K562 (cell line): ENCODE measurements around the gene NUDCD3. TPM values are rescaled to one million over a fixed set of nuclear protein-coding genes. Genes with fewer than 3 reads are reported as not detected.

Source experiments
- ATAC-seq: fragments of 200-7000 bp; cut with Tn5 transposase; 3 replicates; pipeline ENCODE4 v1.9.1; 2020; ENCODE audit warnings: moderate library complexity
- BruUV-seq: library from RNA; stranded (reverse); fragments of 400-500 nt; replicated peaks from 2 replicates; lab custom pipeline; 2021; lab: Mats Ljungman, UMichigan
- CTCF ChIA-PET: fragments of 300-600 bp; formaldehyde crosslinking; extraction: SDS; loops from one replicate; lab custom pipeline; 2021; ENCODE audit warnings: low intra/inter-chr PET ratio; lab: Yijun Ruan, JAX
- POLR2A ChIA-PET: fragments of 300-600, 350-650 bp; sonication (Branson Sonifier 250); formaldehyde crosslinking; extraction: SDS; loops from one replicate; lab custom pipeline; 2021; ENCODE audit warnings: antibody characterized with exemption, inconsistent platforms; lab: Yijun Ruan, JAX
- DNase-seq, 4 experiments: peaks; one replicate each; pipeline versions ENCODE4 v3.0.0 to v3.0.0-alpha.2; 2011 to 2018; ENCODE audit warnings: low spot score in 3 of 4, mixed read lengths in 3 of 4; ENCODE audit errors: extremely low read depth in 1 of 4
- FAIRE-seq: peaks from 2 replicates; lab custom pipeline; 2011; peaks lifted over from hg19 to GRCh38; lab: Jason Lieb, UNC
- H2AFZ ChIP-seq: 2 replicates; pipeline ENCODE4 v1.6.0; 2011; ENCODE audit warnings: low read depth, low read length, control low read depth, inconsistent platforms
- H3K27ac ChIP-seq: fragments of 200-600 bp; 3 replicates; pipeline ENCODE4 v1.8.0; 2011; ENCODE audit warnings: low read depth, mild to moderate bottlenecking, control low read depth, inconsistent platforms, low read length, moderate library complexity, mixed read lengths; ENCODE audit errors: extremely low read depth
- H3K27me3 ChIP-seq, 2 experiments: fragments of 300-600 bp in 1 of 2; 2 replicates in 1 of 2; 3 replicates in 1 of 2; pipeline versions ENCODE4 v1.6.0 to v1.8.0; 2011; ENCODE audit warnings: inconsistent platforms in 2 of 2, low read length in 2 of 2, mild to moderate bottlenecking in 1 of 2, mixed read lengths in 1 of 2, moderate library complexity in 1 of 2; ENCODE audit not compliant: control insufficient read depth in 2 of 2, insufficient read depth in 2 of 2
- H3K36me3 ChIP-seq: fragments of 300-600 bp; 3 replicates; pipeline ENCODE4 v1.8.0; 2011; ENCODE audit warnings: mild to moderate bottlenecking, low read length, inconsistent platforms; ENCODE audit not compliant: control insufficient read depth, insufficient read depth
- H3K4me1 ChIP-seq, 2 experiments: fragments of 200-600 bp in 1 of 2; replicated peaks in 1 of 2; 2 replicates in 1 of 2; 3 replicates in 1 of 2; pipeline versions ENCODE4 v1.5.1 to v1.8.0; 2011; ENCODE audit warnings: inconsistent platforms in 2 of 2, low read length in 2 of 2, mild to moderate bottlenecking in 1 of 2, mixed read lengths in 1 of 2, moderate library complexity in 1 of 2; ENCODE audit not compliant: control insufficient read depth in 2 of 2, insufficient read depth in 2 of 2
- H3K4me2 ChIP-seq: 2 replicates; pipeline ENCODE4 v1.6.1; 2011; ENCODE audit warnings: low read length, control low read depth, inconsistent platforms, mixed read lengths; ENCODE audit not compliant: insufficient read depth
- H3K4me3 ChIP-seq: fragments of 200-600 bp; sonication (generic), shearing (Covaris generic); 2 replicates; pipeline ENCODE4 v1.5.1; 2016; ENCODE audit warnings: control low read depth, inconsistent platforms
- H3K79me2 ChIP-seq: fragments of 200-600 bp; 3 replicates; pipeline ENCODE4 v1.8.0; 2011; ENCODE audit warnings: low read length, inconsistent platforms; ENCODE audit not compliant: control insufficient read depth, insufficient read depth
- H3K9ac ChIP-seq, 2 experiments: 2 replicates each; pipeline versions ENCODE4 v1.6.0 to v1.6.1; 2011; ENCODE audit warnings: low read depth in 2 of 2, low read length in 2 of 2, control low read depth in 1 of 2, inconsistent platforms in 1 of 2, mild to moderate bottlenecking in 1 of 2, mixed read lengths in 1 of 2; ENCODE audit not compliant: insufficient read depth in 1 of 2
- H3K9me1 ChIP-seq: one replicate; pipeline ENCODE4 v1.6.0; 2011; ENCODE audit warnings: inconsistent platforms, mild to moderate bottlenecking, low read length, moderate library complexity; ENCODE audit not compliant: control insufficient read depth, insufficient read depth
- H3K9me3 ChIP-seq: replicated peaks from 2 replicates; pipeline ENCODE4 v1.5.1; 2011; ENCODE audit warnings: low read depth, low read length, inconsistent platforms; ENCODE audit not compliant: control insufficient read depth, insufficient read depth
- H4K20me1 ChIP-seq: replicated peaks from 2 replicates; pipeline ENCODE4 v1.6.1; 2011; ENCODE audit warnings: low read length, inconsistent platforms, mixed read lengths; ENCODE audit not compliant: control insufficient read depth, insufficient read depth
- BRF2 ChIP-seq: IDR thresholded peaks from 3 replicates; pipeline ENCODE4 v1.6.1; 2011; ENCODE audit warnings: borderline replicate concordance, mild to moderate bottlenecking; ENCODE audit not compliant: insufficient read length, insufficient read depth
- CC2D1A ChIP-seq: fragments of 450-650 bp; IDR thresholded peaks from 2 replicates; pipeline ENCODE4 v1.6.1; 2017; ENCODE audit warnings: mild to moderate bottlenecking
- CREB5 ChIP-seq: fragments of 250-450 bp; sonication (Bioruptor Pico); IDR thresholded peaks from 2 replicates; pipeline ENCODE4 v1.5.0; 2020; ENCODE audit warnings: mild to moderate bottlenecking
- ETV6 ChIP-seq, 3 experiments: fragments of 150-350 bp in 1 of 3; sonication (generic) in 1 of 3; formaldehyde crosslinking in 1 of 3; IDR thresholded peaks; 2 replicates each; pipeline versions ENCODE4 v1.6.1 to v1.8.0; 2014 to 2022; ENCODE audit warnings: borderline replicate concordance in 2 of 3, low read depth in 2 of 3, antibody characterized with exemption in 1 of 3, low read length in 1 of 3, mild to moderate bottlenecking in 1 of 3, missing genetic modification reagents in 1 of 3
- HDAC6 ChIP-seq: IDR thresholded peaks from 2 replicates; pipeline ENCODE4 v1.6.1; 2012; ENCODE audit warnings: low read depth, mild to moderate bottlenecking, control low read depth, inconsistent platforms, low read length, moderate library complexity
- LEF1 ChIP-seq: fragments of 450-650 bp; IDR thresholded peaks from 2 replicates; pipeline ENCODE4 v1.6.1; 2016; ENCODE audit warnings: mild to moderate bottlenecking
- MAFK ChIP-seq: IDR thresholded peaks from 2 replicates; pipeline ENCODE4 v1.6.1; 2011; ENCODE audit warnings: low read length, improper control_type of control experiment
- MBD2 ChIP-seq: sonication (generic); IDR thresholded peaks from 2 replicates; pipeline ENCODE4 v1.6.1; 2016; ENCODE audit warnings: low read depth, borderline replicate concordance
- MNT ChIP-seq, 2 experiments: fragments of 450-650 bp; conservative IDR thresholded peaks; 2 replicates each; pipeline ENCODE4 v1.6.1; 2017; ENCODE audit warnings: mild to moderate bottlenecking in 2 of 2, moderate library complexity in 2 of 2
- NCOA4 ChIP-seq: fragments of 450-650 bp; IDR thresholded peaks from 2 replicates; pipeline ENCODE4 v1.6.1; 2018; ENCODE audit warnings: mild to moderate bottlenecking; ENCODE audit not compliant: partially characterized antibody
- PHF8 ChIP-seq: fragments of 200-600 bp; sonication (generic); IDR thresholded peaks from 2 replicates; pipeline ENCODE4 v1.6.1; 2012; ENCODE audit warnings: mixed run types, mild to moderate bottlenecking, inconsistent platforms, low read length, moderate library complexity, borderline replicate concordance
- PREB ChIP-seq: sonication (generic); formaldehyde crosslinking; IDR thresholded peaks from 2 replicates; pipeline ENCODE4 v1.8.1; 2023; ENCODE audit warnings: mild to moderate bottlenecking, missing genetic modification reagents
- PRPF4 ChIP-seq: fragments of 200-400 bp; formaldehyde crosslinking; IDR thresholded peaks from one replicate; pipeline ENCODE4 v1.6.1; 2017; ENCODE audit warnings: low read length, low read depth, mild to moderate bottlenecking; ENCODE audit not compliant: insufficient read depth, poor library complexity, severe bottlenecking
- RNF2 ChIP-seq: sonication (generic); IDR thresholded peaks from 2 replicates; pipeline ENCODE4 v1.6.1; 2016
- THRAP3 ChIP-seq: fragments of 450-650 bp; IDR thresholded peaks from 2 replicates; pipeline ENCODE4 v1.6.1; 2016; ENCODE audit warnings: mild to moderate bottlenecking, inconsistent platforms, borderline replicate concordance
- TSC22D4 ChIP-seq: fragments of 450-650 bp; IDR thresholded peaks from 2 replicates; pipeline ENCODE4 v1.6.1; 2016; ENCODE audit warnings: missing genetic modification characterization, missing biosample characterization, control low read depth
- WGBS: fragments of 100-300 bp; shearing (Covaris generic); methylation state at CpG from one replicate; pipeline ENCODE4 v1.1.6; 2016; ENCODE audit warnings: low coverage, mixed read lengths; ENCODE audit not compliant: insufficient coverage; ENCODE audit errors: missing lambda C conversion rate; 5-methylcytosine and 5-hydroxymethylcytosine counted together
- in situ Hi-C: fragments of 300-500 bp; cut with MboI; formaldehyde crosslinking; loops from 4 replicates; pipeline ENCODE4 v1.15.0; 2018; ENCODE audit warnings: inconsistent platforms, mixed read lengths
- intact Hi-C: fragments of 100-400 bp; cut with micrococcal nuclease; formaldehyde crosslinking; loops from 2 replicates; pipeline ENCODE4 v1.14.2; 2022
- polyA plus RNA-seq, 8 experiments: library from polyadenylated mRNA; depleted of rRNA in 4 of 8; stranded (reverse) in 5 of 8; unstranded in 3 of 8; fragments of >200 nt; fragmentation: Nextera tagmentation in 2 of 8; fragmentation: Illumina TruSeq in 1 of 8; extraction: Ambion mirVana in 2 of 8; extraction: Trizol in 1 of 8; gene quantifications; 2 replicates each; pipeline versions ENCODE4 v1.2.1 to v1.2.3, GENCODE V29; 2011 to 2014; ENCODE audit warnings: inconsistent platforms in 1 of 8, missing spikeins in 1 of 8
- total RNA-seq, 7 experiments: library from RNA; depleted of rRNA in 6 of 7; stranded (reverse); fragments of >200 nt in 6 of 7; fragmentation: Illumina TruSeq in 2 of 7; extraction: Trizol in 2 of 7; gene quantifications; 2 replicates each; pipeline versions ENCODE4 v1.2.1 to v1.2.3, GENCODE V29; 2011 to 2021; ENCODE audit warnings: low replicate concordance in 1 of 7

The NUDCD3 gene
- total and polyA plus RNA-seq, 9 of the 15 experiments (the other 6 are each of a cell fraction or from before 2014, with no cell fraction given) = 24.8 to 64.2 (median 42.6) TPM

- Histone ChIP-seq H3K27ac (no peak overlapping the region), H3K9me3 (no peaks in the 10 kb centered on the region), H2AFZ (no peak overlapping the region), H3K36me3 (no peaks in the 10 kb centered on the region), H3K9me1 (no peaks in the 10 kb centered on the region), H3K4me3 (no peak overlapping the region), H3K79me2 (no peaks in the 10 kb centered on the region), H4K20me1 (no peaks in the 10 kb centered on the region), H3K4me2 (no peak overlapping the region), H3K9ac (peak overlapping the region in 1 of 2 experiments; percentile 65; a peak in 2 of 4 replicates), H3K27me3 (no peaks in the 10 kb centered on the region), H3K4me1 (peaks cover 3 to 43% of the 10 kb centered on the region in 2 experiments; a peak in 4 of 5 replicates)
- no TSS peak for BruUV-seq
- ATAC-seq (no peak), DNase-seq (peak in 1 of 4 experiments; percentile 3), FAIRE-seq (no peak)
- intact Hi-C loops = no loop called here
- POLR2A ChIA-PET = interaction anchor here (0.6 to 1.4 kb wide), 3 partner anchors 8 to 433 kb away, joined by 3 to 4 read pairs (median 3); no protein-coding TSS in a partner anchor
- CTCF ChIA-PET = no interaction called here
- in situ Hi-C loops = no loop called here
- 57% methylated on average over 27 of the region's 27 CpGs for WGBS
- no peak for TF ChIP-seq MBD2
- TF ChIP-seq RNF2 = no peak
- TF ChIP-seq PHF8 = no peak
- no peak for TF ChIP-seq LEF1
- TF ChIP-seq PRPF4 = no peak
- TF ChIP-seq NCOA4 = no peak
- TF ChIP-seq THRAP3 = no peak
- no peak for TF ChIP-seq BRF2
- no peak for TF ChIP-seq ETV6 (IDR thresholded peaks at IDR 0.05; ENCODE audit: borderline replicate concordance in 1 of 2, low read depth in 2 of 2, low read length in 1 of 2)
- no peak for TF ChIP-seq ETV6 (CRISPR knock-in tag; IDR thresholded peaks at IDR 0.05; ENCODE audit: borderline replicate concordance)
- no peak for TF ChIP-seq HDAC6
- TF ChIP-seq MNT (conservative IDR thresholded peaks at IDR 0.05) = no peak
- no peak for TF ChIP-seq PREB
- TF ChIP-seq TSC22D4 = no peak
- TF ChIP-seq CC2D1A = no peak
- no peak for TF ChIP-seq MAFK
- TF ChIP-seq CREB5 = no peak
Measured at GRCh38 chr7:44539669-44540506, 49.4 kb upstream of the NUDCD3 start.
